T-helper 22 cell (primary cell): Measurements from ENCODE around the gene OSTN.
"Not testable (repeated sequence)": the region's sequence is repeated elsewhere in the genome, so short reads cannot be mapped to it uniquely, and the experiment has no call there.

Source experiments
- DNase-seq: peaks from one replicate; pipeline ENCODE4 v3.0.0-alpha.2; 2020; ENCODE audit warnings: low read depth

Gene OSTN

GRCh38 chr3:191235331-191236314 is 36.6 kb downstream of the OSTN start:
- no peak for DNase-seq

- DNase-seq = no peak
Observed at GRCh38 chr3:191236646-191237045, 37.6 kb downstream of the OSTN start.

- no peak for DNase-seq
Observed at GRCh38 chr3:191237047-191237882, 38.2 kb downstream of the OSTN start.

GRCh38 chr3:191238321-191238817 is 39.3 kb downstream of the OSTN start:
- DNase-seq = no peak

GRCh38 chr3:191239407-191240031 is 40.5 kb downstream of the OSTN start:
- DNase-seq = no peak

GRCh38 chr3:191240486-191240885 is 41.4 kb downstream of the OSTN start:
- no peak for DNase-seq

GRCh38 chr3:191244242-191244867 is 45.3 kb downstream of the OSTN start:
- no peak for DNase-seq

- DNase-seq = not testable (repeated sequence)
Observed at GRCh38 chr3:191246034-191246433, 47.0 kb downstream of the OSTN start.

GRCh38 chr3:191246630-191247029 is 47.6 kb downstream of the OSTN start:
- no peak for DNase-seq

- no peak for DNase-seq
Observed at GRCh38 chr3:191253089-191253799, 54.2 kb downstream of the OSTN start.

- no peak for DNase-seq
Observed at GRCh38 chr3:191254098-191254873, 55.2 kb downstream of the OSTN start.

- DNase-seq = no peak
Observed at GRCh38 chr3:191255156-191255555, 56.1 kb downstream of the OSTN start.

- DNase-seq = no peak
Observed at GRCh38 chr3:191256405-191256804, 57.4 kb downstream of the OSTN start.

- no peak for DNase-seq
Observed at GRCh38 chr3:191257286-191257685, 58.2 kb downstream of the OSTN start.

- no peak for DNase-seq
Observed at GRCh38 chr3:191259486-191259885, 60.4 kb downstream of the OSTN start.

GRCh38 chr3:191260431-191261303 is 61.6 kb downstream of the OSTN start:
- DNase-seq = no peak

GRCh38 chr3:191261304-191261638 is 62.2 kb downstream of the OSTN start:
- no peak for DNase-seq

- no peak for DNase-seq
Observed at GRCh38 chr3:191262650-191263049, 63.6 kb downstream of the OSTN start.

GRCh38 chr3:191263365-191263764 is 64.3 kb downstream of the OSTN start:
- DNase-seq = no peak
